Upper lobe of left lung (tissue), 4 donors: Measurements from ENCODE around the gene BLM.

Source experiments
- CTCF ChIP-seq, 6 experiments: fragments of 450-650 bp in 4 of 6; fragments of 200-600 bp in 2 of 6; sonication (generic) in 2 of 6; IDR thresholded peaks; one replicate each; pipeline ENCODE4 v1.5.1; 2016 to 2019; ENCODE audit warnings: antibody characterized with exemption in 6 of 6
- EP300 ChIP-seq, 4 donors: sonication (generic); formaldehyde crosslinking; IDR thresholded peaks; one replicate each; pipeline ENCODE4 v1.5.1; 2017; ENCODE audit warnings: antibody characterized with exemption in 4 of 4, control low read depth in 2 of 4

- no peak for TF ChIP-seq CTCF (IDR thresholded peaks at IDR 0.05)
- TF ChIP-seq EP300 (IDR thresholded peaks at IDR 0.05) = no peak
Measured at GRCh38 chr15:90756916-90757315, 39.8 kb downstream of the BLM start.
